DMS79 (cell line): Measurements from ENCODE around the gene FAAP20.
"Not testable (repeated sequence)": the region's sequence is repeated elsewhere in the genome, so short reads cannot be mapped to it uniquely, and the experiment has no call there.

ENCODE experiments used
- DNase-seq: peaks from one replicate; lab custom pipeline; 2025; lab: John Stamatoyannopoulos, UW

The FAAP20 gene

DNA sequence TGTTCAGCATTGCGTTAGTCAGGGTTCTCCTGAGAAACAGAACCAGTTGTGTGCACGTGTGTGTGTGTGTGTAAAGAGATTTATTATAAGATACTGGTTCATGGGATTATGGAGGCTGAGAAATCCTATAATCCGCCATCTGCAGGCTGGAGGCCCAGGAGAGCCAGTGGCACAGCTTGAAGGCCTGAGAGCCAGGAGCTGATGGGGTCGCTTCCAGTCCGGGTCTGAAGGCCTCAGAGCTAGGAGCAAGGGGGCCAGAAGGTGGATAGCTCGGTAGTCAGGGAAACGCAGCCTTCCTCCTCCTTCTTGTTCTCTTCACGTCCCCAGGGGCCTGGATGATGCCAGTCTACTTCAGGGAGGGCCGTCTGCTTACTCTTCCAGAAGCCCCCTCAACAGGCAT lies 37.7 kb downstream of the FAAP20 start:
- DNase-seq, result no peak

- no peak for DNase-seq
Measured at GRCh38 chr1:2155788-2156187, 38.8 kb downstream of the FAAP20 start.

DNA sequence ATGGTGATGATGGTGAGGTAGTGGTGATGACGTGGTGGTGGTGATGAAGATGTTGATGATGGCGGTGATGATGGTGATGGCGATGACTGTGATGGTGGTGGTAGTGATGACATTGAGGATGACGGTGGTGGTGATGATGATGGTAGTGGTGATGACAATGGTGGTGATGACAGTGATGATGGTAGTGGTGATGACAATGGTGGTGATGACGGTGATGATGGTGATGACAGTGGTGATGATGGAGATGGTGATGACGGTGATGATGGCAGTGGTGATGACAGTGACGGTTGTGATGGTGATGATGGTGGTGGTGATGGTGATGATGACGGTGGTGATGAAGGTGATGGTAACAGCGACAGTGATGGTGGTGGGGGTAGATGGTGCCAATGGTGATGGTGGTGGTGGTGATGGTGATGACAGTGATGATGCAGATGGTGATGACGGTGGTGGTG lies 39.4 kb downstream of the FAAP20 start:
- no peak for DNase-seq

DNA sequence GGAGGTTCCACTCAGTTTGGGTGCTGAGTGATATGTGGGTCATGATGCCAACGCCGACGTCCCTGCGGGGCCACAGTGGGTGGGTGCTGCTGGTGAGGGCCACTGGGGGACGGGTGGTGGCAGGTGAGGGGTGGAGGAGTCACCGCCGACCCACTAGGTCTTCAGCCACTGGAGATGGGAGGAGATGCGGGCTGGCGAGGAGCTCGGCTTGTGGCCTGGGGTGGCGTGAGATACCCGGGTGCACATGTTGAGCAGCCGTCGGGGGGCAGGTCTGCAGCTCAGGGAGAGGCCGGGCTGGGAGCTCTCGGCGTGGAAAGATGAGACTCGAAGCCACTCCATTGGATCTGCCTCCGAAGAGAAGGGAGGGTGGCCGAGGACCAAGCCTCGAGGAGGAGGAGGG lies 40.5 kb downstream of the FAAP20 start:
- DNase-seq, result no peak

- no peak for DNase-seq
Measured at GRCh38 chr1:2152954-2153353, 41.6 kb downstream of the FAAP20 start.

GRCh38 chr1:2151911-2152310 lies 42.7 kb downstream of the FAAP20 start:
- no peak for DNase-seq

GRCh38 chr1:2151252-2151651 lies 43.3 kb downstream of the FAAP20 start:
- DNase-seq, result no peak

DNA sequence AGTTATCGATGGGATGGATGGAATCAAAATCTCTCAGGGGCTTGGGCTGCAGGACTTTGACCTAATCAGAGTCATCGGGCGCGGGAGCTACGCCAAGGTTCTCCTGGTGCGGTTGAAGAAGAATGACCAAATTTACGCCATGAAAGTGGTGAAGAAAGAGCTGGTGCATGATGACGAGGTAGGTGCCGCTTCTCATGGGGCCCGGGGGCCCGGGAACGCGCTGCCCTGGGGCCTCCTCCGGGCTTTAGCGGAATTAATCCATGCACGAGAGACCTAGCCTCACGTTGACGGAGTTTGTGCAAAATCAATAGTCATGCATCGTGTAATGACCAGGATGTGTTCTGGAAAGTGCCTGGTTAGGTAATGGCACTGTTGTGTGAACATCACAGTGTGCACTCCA lies 43.8 kb downstream of the FAAP20 start:
- no peak for DNase-seq

GRCh38 chr1:2148691-2149090 lies 45.9 kb downstream of the FAAP20 start:
- no peak for DNase-seq

- not testable (repeated sequence) for DNase-seq
Measured at GRCh38 chr1:2147869-2148268, 46.7 kb downstream of the FAAP20 start.

- DNase-seq, result no peak
Measured at GRCh38 chr1:2146836-2147517, 47.6 kb downstream of the FAAP20 start.

- DNase-seq, result peak; percentile 46
Measured at GRCh38 chr1:2145946-2146835, 48.4 kb downstream of the FAAP20 start.

- DNase-seq, result no peak
Measured at GRCh38 chr1:2144501-2145090, 50.0 kb downstream of the FAAP20 start.

DNA sequence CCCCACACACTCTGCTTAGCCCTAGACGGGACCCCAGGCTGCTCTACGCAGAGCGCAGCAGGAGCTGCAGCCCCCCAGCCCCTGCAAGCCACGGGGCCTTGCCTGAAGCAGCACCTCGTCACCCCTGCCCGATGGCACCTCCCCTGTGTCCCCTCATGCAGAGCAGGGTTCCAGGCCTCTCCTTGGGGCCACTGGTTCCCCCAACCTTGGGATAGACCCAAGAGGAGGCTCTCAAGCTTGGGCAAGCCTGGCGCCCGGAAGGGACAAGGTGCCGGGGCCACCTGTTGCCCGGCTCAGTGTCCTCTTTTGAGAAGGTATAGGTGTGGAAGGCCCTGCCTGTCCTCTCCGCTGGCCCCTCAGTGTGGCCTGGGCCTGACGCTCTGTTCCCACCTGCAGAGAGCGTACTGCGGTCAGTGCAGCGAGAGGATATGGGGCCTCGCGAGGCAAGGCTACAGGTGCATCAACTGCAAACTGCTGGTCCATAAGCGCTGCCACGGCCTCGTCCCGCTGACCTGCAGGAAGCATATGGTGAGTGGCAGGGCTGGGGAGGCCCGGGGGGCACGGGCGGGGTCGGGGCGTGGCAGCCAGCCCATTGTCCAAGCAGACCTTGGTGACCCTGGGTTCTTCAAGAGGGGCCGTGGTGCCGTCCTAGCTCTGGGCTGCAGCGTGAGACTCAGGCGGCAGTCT lies 50.6 kb downstream of the FAAP20 start:
- no peak for DNase-seq

DNA sequence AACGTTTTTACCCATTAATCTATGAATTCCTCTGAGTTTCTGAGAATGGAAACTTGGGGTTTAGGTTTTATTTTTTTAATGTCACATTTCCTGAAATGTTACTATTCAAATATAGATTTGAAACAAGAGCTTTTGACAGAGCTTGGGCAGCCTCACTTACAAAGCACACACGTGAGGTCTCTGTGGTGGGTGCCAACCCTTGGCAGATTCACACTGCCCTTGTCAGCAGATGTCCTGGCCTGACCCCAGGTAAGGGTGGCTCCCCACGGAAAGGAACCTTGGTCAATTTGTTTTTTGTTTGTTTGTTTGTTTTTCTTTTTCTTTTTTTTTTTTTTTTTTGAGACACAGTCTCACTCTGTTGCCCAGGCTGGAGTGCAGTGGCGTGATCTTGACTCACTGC lies 53.5 kb downstream of the FAAP20 start:
- no peak for DNase-seq
